ENCODE measurements around the gene SPPL3.

DNA sequence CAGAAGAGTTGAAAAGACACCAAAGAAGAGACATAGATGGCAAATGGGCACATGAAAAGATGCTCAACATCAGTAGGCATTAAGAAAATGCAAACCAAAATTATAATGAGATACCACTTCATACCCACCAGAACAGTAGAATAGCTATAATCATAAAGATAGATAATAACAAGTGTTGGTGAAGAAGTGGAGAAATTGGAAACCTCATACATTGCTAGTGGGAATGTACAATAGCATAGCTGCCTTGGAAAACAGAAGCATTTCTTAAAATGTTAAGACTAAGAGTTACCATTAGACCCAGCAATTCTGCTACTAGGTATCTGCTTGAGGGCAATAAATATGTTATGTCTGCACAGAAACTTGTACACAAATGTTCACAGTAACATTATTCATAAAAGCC, 99.7 kb downstream of the SPPL3 start:
- TF ChIP-seq, protein P1, sequence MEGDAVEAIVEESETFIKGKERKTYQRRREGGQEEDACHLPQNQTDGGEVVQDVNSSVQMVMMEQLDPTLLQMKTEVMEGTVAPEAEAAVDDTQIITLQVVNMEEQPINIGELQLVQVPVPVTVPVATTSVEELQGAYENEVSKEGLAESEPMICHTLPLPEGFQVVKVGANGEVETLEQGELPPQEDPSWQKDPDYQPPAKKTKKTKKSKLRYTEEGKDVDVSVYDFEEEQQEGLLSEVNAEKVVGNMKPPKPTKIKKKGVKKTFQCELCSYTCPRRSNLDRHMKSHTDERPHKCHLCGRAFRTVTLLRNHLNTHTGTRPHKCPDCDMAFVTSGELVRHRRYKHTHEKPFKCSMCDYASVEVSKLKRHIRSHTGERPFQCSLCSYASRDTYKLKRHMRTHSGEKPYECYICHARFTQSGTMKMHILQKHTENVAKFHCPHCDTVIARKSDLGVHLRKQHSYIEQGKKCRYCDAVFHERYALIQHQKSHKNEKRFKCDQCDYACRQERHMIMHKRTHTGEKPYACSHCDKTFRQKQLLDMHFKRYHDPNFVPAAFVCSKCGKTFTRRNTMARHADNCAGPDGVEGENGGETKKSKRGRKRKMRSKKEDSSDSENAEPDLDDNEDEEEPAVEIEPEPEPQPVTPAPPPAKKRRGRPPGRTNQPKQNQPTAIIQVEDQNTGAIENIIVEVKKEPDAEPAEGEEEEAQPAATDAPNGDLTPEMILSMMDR (IDR thresholded peaks at IDR 0.05), result no peak
- TF ChIP-seq POLR2A (IDR thresholded peaks at IDR 0.05), result no peak
